MM.1S (cell line): ENCODE results near the gene SLC2A3.

Experiments
- EZH2 ChIP-seq: fragments of 300-600 bp; sonication (generic); optimal IDR thresholded peaks from 2 replicates; pipeline ENCODE3; 2017; ENCODE audit warnings: low read depth, mild to moderate bottlenecking, antibody characterized with exemption, low read length, mixed read lengths
- TF ChIP-seq, protein P1 (sequence below): fragments of 300-600 bp; sonication (generic); IDR thresholded peaks from 2 replicates; pipeline ENCODE4 v1.5.1; 2016; ENCODE audit warnings: antibody characterized with exemption, low read length, mixed read lengths

DNA sequence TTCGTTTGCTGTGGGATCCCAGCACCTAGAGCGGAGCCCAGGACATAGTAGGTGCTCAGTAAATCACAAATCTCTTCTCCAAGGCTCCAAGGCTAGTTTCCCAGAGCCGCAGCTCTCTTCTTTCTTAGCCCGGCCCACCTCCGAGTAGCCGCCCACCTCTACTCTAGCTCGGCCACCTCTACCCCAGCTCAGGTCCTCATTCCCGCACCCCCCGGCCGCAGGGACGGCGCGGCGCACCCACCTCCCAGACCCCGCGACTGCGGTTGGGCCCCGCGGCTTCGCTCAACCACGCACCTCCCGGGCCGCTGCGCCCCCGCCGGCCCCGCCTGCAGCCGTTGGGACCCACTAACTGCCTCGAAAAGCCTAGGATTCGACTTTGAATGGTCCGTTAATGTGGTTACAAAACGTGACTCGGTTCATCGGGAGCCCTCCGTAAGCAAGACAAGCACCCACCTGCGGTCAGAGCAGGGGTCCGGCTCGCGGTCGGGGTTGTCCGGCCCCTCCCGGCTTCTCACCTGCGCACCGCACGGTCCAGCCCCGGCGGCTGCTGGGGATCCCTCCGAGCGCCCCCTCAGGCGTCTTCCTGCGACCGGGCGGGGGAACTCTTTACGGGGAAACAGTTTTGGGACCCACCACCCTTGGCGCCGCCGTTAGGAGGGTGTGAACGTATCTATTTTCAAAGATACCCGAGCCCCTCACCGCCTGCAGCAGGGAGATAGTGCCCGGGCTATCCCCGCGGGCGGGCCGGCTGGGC lies 63.2 kb downstream of the SLC2A3 start, which contains the start of gene SLC2A14:
- no peak for TF ChIP-seq EZH2
- TF ChIP-seq, protein P1, sequence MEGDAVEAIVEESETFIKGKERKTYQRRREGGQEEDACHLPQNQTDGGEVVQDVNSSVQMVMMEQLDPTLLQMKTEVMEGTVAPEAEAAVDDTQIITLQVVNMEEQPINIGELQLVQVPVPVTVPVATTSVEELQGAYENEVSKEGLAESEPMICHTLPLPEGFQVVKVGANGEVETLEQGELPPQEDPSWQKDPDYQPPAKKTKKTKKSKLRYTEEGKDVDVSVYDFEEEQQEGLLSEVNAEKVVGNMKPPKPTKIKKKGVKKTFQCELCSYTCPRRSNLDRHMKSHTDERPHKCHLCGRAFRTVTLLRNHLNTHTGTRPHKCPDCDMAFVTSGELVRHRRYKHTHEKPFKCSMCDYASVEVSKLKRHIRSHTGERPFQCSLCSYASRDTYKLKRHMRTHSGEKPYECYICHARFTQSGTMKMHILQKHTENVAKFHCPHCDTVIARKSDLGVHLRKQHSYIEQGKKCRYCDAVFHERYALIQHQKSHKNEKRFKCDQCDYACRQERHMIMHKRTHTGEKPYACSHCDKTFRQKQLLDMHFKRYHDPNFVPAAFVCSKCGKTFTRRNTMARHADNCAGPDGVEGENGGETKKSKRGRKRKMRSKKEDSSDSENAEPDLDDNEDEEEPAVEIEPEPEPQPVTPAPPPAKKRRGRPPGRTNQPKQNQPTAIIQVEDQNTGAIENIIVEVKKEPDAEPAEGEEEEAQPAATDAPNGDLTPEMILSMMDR, result no peak
